Epidermal melanocyte (primary cell): ENCODE measurements around the gene FGD2.
"Not testable (repeated sequence)": the region's sequence is repeated elsewhere in the genome, so short reads cannot be mapped to it uniquely, and the experiment has no call there.

Experiments
- DNase-seq: peaks from one replicate; pipeline ENCODE4 v3.0.0; 2011; ENCODE audit warnings: low spot score; ENCODE audit not compliant: insufficient read length

Gene FGD2

DNA sequence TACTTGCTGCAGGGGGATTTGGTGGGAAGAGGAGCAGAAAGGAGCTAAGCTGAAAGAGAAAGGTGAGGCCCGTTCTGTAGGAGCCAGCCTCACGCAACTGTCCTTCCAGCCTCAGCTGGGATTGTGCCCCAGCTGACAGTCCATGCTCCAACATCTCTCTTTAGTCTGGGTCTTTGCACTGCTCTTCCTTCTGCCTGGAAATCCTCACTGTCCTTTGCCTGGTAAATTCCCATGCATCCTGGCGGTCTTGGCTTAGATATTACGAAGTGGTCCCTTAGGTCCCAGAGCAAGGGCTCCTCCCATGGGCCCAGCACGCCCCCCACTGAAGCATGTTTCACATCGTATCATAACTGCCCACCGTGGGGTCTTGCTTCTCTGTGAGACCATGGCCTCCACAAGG is 52.2 kb downstream of the FGD2 start:
- DNase-seq, result no peak

DNA sequence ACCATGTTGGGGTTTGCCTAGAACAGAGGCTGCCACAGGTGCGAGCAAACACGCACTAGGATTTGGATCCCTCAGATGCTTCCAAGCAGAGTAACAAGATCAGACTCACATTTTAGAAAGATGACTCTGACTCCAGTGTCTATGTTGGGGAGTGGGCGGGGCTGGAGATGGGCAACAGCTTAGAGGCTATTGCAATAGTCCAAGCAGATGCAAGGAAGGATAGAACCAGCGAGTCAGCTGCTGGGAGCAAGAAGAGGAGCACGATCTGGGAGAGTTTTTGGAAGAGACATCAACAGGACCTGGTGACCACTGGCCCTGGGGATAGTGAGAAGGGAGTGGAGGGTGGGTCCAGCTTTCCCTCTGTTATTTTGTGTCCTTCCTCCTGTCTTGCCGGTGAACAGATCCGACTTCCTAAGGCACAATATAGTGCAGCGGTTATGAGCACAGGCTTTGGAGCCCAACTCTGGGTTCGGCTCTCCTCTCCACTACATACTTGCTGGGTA is 52.7 kb downstream of the FGD2 start:
- DNase-seq, result no peak

DNA sequence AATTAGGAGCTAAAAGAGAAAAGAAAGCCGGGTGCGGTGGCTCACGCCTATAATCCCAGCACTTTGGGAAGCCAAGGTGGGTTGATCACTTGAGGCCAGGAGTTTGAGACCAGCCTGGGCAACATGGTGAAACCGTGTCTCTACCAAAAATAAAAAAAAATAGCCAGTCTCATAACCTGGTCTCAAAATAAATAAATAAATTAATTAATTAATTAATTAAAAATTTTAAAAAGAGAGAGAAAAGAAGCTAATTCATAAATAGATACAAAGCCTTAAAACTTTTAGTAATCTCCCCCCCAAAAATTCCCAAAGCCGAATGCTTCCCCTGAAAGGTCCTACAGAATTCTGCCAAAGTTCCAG is 53.5 kb downstream of the FGD2 start:
- DNase-seq, result not testable (repeated sequence)

DNA sequence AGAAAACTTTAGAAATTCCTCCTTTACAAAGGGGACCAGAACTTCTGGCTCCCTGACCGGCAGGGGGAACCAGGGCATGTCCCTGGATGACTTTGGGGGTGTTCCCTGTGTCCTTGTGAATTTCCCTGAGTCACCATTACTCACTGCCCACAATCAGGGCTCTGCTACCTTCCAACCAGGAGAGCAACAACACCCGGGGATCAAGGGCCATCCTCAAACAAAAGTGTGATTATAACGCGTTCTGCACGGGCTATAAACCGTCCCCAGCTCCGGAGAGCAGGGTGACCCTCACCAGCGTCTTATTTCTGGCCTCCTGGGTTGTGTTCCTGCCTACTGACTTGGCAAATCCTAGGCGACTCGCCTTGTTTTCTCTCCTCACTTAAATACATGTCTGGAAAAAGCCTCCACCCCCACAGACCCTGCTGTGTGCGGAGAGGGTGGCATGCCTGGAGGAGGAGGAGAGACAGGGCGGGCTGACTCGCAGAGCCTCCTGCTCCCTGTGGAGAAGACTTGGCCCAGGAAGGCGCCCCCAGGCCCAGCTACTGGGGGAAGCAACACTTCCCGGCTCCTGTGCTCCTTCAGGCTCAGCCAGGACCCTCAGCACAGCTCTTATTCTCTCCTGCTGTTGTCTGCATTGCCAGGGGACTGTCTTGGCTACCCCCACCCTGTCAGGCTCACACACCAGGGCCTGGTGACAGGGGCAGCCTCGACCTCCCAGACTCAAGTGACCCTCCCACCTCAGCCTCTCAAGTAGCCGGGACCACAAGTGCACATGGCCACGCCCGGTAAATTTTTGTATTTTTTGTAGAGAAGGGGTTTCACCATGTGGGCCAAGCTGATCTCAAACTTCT is 54.1 kb downstream of the FGD2 start:
- peak; percentile 62 for DNase-seq

DNA sequence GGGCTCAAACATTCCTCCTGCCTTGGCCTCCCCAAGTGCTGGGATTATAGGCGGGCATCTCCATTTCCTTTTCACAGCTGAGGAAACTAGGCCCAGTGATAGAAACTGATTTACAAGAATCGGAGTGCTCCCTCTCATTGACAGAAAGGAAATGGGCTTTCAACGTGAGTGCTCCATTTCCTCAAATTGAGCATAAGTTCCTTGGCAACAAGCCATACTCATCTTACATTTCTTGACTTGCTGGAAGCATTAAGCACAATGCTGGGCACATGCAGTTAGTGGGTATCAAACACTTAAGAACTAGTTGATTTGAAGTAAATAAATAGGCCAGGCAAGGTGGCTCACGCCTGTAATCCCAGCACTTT is 54.7 kb downstream of the FGD2 start:
- DNase-seq, result no peak

DNA sequence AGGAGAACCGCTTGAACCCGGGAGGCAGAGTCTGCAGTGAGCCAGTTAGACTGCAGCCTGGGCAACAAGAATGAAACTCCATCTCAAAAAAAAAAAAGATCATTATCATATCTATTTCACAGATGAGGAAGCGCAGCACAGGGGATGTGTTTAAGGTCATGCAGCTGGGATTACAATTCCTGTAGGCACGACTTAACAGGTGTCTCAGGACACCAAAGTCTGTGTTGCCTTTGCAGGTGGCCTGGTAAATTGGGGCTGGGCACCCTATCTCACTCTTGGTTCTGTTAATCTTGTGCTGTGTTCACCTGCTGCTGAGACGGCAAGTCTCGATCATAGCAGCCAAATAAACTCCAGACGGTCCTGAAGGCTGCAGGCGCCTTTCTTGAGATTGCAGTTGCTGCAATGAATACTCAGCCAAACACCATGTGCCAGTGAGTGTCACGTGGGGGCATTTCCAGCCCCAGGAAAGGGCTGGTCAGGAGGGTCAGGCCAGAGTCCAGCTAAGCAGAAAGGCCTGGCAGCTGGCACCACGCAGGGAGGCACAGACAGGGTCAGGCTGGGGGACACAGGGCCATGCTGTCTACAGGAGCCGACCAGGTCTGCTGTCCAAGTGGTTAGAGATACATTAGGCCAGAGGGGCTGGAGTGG is 55.8 kb downstream of the FGD2 start:
- no peak for DNase-seq

DNA sequence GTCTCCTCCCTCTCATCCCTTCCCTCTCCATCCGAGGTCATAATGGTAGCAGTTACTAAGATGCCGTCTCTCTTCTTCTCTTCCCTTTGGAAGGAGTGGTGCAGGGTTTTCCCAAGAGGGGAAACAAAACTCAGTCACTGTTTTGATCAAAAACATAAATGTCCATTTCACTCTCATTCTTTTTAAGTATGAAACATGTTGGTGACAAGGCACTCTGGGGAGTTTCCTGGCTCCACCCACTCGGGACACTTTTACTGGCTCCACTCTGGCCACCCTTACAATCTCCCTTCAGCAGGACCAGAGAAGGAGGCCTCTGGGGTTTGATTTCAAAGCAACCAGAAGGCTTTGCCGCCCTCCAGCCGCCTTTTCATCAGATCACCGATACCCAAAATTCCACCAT is 57.0 kb downstream of the FGD2 start:
- no peak for DNase-seq

DNA sequence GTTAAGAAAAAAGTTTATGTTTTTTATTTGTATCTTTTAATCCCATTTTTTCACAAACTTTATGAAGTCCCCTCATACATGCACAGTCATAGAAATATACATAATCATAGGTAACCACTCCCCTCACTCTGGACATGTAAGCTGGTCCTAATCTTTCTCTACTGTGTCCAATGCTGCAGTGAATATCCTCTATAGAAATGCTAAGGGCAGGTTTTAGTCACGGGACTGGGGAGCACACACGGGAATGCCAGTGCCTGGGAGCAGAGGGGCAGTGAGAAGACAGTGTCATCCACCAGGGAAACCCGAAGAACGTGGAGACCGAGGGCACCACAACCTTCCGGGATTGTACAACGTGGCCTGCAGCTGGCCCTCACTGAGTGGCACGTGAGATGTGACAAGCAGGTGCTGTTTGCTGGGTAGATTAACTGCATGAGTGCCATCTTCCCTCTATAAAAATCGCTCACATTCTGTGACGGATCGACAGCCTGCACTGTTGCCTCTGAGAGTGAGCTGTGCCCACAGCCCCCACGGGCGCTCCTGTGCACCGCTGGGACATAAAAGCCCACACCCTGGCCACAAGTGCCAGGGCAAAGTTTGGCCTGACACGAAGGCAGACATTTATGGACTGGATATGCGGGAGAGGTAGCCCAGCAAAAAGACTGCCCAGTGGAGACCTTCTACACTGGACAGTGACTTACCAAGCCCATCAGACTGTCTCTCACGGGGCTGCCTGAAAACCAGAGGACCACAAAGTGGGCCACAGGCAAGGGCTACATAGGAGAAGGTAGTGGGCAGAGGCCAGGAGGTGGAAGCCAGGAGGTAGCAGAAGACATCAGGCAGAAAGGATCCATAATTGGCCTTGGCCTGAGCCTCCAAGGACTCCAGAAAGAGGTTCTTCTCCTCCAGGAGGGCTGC is 63.2 kb downstream of the FGD2 start:
- no peak for DNase-seq

DNA sequence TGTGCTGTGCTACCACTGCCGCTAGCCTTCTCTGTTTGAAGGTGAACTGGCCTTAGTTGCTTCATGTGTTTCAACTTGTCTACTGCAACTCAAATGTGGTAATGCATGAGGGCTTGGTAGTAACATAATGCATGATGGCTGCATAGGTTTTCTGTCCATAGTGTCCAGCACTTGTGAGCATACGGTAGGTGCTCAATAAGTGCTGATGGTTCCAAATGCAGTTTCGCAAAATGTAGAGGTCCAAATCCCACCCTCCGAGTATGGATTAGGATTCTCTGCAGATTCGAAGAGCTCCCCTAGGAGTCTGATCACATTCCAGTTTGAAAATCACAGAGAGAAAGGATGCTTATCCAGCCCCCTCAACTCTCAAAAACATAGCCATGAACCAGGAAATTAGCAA is 64.2 kb downstream of the FGD2 start:
- no peak for DNase-seq

DNA sequence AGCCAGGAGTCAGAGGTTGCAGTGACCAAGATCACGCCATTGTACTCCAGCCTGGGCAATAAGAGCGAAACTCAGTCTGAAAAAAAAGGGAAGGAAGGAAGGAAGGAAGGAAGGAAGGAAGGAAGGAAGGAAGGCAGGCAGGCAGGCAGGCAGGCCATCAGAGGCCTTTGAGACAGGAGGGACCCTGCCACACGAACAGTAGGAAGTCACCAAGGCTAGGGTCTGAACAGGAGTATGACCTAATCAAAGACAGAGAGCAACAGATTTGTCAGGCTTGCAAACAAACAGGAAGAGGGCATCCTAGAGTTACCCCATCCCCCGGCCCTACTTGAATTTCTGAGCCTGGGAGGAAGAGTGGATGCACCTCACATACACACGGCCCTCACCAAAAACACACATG is 67.1 kb downstream of the FGD2 start:
- no peak for DNase-seq

DNA sequence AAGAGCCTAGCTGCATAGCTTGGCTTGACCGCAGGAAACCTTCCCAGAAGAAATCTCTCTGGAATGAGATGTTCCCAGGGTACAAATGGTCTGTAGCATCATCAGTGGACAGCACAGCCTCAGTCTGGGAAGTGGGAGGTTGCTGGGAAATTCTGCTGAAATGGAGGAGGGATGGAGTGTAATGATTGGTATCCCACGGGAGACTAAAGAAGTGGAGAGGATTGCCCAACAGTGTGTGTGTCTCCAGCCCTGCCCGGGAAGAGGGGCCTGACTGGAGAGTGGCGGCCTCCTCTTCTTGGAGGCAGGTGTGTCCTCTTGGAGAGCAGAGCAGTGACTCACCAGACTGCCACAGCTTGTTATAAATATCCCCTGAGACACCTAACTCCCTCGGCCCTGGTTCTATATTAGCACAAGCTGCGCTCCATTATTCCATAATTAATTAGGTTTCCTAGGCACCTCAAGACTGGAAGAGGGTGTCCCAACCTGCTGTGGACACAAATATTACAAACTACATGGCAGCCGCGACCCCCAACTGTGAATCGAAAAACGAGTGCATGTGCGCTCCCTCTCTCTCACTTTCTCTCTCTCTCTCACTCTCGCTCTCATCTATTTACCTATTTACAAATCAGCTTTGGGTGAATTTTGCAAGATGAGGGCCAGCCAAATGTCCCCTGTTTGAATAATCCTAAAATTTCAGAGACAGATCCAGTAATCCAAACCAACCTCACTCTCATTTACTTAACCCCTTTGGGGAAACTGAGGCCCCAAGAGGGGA is 68.8 kb downstream of the FGD2 start:
- no peak for DNase-seq

DNA sequence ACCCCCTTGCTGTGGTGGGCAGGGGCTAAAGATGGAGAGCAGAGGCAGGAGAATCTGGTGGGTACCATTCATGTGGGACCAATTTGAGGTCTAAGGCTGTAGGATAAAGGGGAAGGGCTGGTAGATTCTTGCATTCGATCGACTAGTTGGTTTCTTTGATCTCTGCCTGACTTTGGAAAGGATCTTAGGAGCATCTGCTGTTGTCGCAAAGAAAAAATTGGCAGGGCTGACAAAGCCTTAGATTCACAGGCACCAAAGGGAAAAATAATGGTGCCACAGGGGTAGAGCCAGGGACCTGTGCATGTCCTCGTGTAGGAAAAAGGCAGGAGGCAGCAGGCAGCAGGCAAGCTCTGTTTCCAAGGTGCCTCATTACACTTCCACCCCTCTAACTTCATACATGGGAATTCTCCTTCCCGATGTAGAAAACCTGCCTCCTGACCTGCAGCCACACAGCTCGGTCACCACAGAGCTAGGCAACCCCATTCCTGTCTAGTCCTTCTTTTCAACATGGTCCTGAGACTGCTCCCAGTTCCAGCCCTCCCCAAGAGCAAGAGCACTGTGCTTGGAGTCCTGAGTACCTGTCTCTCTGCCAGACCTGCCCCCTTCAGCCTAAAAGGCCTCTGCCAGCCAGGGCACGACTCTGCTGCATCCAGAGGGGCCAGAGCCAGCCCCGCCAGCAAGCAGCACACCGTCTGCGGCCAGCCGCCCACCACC is 71.9 kb downstream of the FGD2 start:
- no peak for DNase-seq

DNA sequence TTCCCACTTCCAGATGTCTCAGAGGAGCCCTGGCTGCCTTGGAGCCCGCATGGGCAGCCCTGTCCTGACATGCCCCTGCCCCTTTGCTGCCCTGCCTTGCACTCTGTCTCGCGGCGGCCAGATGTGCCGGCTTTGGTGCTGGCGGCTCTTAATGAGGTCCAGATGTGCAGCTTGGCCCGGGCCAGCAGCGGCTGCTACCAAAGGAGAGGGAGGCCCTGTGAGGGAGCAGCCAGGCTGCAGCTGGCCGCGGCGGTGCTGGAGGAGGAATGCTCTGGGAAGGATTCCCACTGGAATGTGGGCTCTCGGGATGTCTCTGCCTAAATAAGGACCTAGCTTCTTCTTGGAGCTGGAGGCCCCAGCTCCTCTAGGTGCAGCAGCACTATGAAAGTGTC is 72.4 kb downstream of the FGD2 start:
- DNase-seq, result peak; percentile 73
